ENCODE data around the gene XPO1. TPM values are rescaled to one million over a fixed set of nuclear protein-coding genes. Genes with fewer than 3 reads are reported as not detected.
"Not testable (repeated sequence)": the region's sequence is repeated elsewhere in the genome, so short reads cannot be mapped to it uniquely, and the experiment has no call there.

XPO1 gene
- total RNA-seq, 1 experiment from 2014 or later: 93.3 TPM

- peak; percentile 93 for DNase-seq (ENCODE audit: low read depth)
- in situ Hi-C loops (cut with HindIII; ENCODE audit: low pct_unique_long_range_greater_than_20kb, low sequenced_read_pairs): no loop called here
These were observed 1.4 kb downstream of the XPO1 start for GRCh38 chr2:61536572-61537276.

GRCh38 chr2:61536180-61536571, 2.0 kb downstream of the XPO1 start:
- DNase-seq (ENCODE audit: low read depth): no peak
- in situ Hi-C loops (cut with HindIII; ENCODE audit: low pct_unique_long_range_greater_than_20kb, low sequenced_read_pairs): no loop called here

GRCh38 chr2:61535449-61535848, 2.7 kb downstream of the XPO1 start:
- no peak for DNase-seq (ENCODE audit: low read depth)
- in situ Hi-C loops (cut with HindIII; ENCODE audit: low pct_unique_long_range_greater_than_20kb, low sequenced_read_pairs): no loop called here

- in situ Hi-C loops (cut with HindIII; ENCODE audit: low pct_unique_long_range_greater_than_20kb, low sequenced_read_pairs): no loop called here
- DNase-seq (ENCODE audit: low read depth): no peak
These were observed 3.2 kb downstream of the XPO1 start for GRCh38 chr2:61534926-61535325.

- in situ Hi-C loops (cut with HindIII; ENCODE audit: low pct_unique_long_range_greater_than_20kb, low sequenced_read_pairs): no loop called here
- DNase-seq (ENCODE audit: low read depth): no peak
These were observed 7.4 kb downstream of the XPO1 start for GRCh38 chr2:61530749-61531148.

GRCh38 chr2:61529944-61530735, 8.0 kb downstream of the XPO1 start:
- no peak for DNase-seq (ENCODE audit: low read depth)
- in situ Hi-C loops (cut with HindIII; ENCODE audit: low pct_unique_long_range_greater_than_20kb, low sequenced_read_pairs): no loop called here

DNA sequence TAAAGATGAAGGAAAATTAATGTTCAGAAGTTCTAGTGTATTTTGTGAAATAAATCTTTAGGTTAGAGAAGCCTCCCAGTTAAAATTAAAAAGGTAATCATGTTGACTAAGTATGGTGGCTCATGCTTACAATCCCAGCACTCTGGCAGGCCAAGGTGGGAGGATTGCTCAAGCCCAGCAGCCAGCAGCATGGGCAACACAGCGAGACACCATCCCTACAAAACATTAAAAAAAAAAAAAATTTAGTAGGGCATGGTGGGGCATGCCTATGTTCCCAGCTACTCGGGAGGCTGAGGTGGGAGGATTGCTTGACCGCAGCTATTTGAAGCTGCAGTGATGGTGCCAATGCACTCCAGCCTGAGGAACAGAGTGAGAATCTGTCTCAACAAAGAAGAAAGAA, 17.9 kb downstream of the XPO1 start:
- in situ Hi-C loops (cut with HindIII; ENCODE audit: low pct_unique_long_range_greater_than_20kb, low sequenced_read_pairs): no loop called here
- DNase-seq (ENCODE audit: low read depth): no peak

GRCh38 chr2:61512768-61513398, 25.3 kb downstream of the XPO1 start:
- DNase-seq (ENCODE audit: low read depth): no peak
- in situ Hi-C loops (cut with HindIII; ENCODE audit: low pct_unique_long_range_greater_than_20kb, low sequenced_read_pairs): no loop called here

GRCh38 chr2:61510674-61511671, 27.2 kb downstream of the XPO1 start:
- no peak for DNase-seq (ENCODE audit: low read depth)
- in situ Hi-C loops (cut with HindIII; ENCODE audit: low pct_unique_long_range_greater_than_20kb, low sequenced_read_pairs): no loop called here

GRCh38 chr2:61504949-61505348, 33.2 kb downstream of the XPO1 start:
- no peak for DNase-seq (ENCODE audit: low read depth)
- in situ Hi-C loops (cut with HindIII; ENCODE audit: low pct_unique_long_range_greater_than_20kb, low sequenced_read_pairs): no loop called here

DNA sequence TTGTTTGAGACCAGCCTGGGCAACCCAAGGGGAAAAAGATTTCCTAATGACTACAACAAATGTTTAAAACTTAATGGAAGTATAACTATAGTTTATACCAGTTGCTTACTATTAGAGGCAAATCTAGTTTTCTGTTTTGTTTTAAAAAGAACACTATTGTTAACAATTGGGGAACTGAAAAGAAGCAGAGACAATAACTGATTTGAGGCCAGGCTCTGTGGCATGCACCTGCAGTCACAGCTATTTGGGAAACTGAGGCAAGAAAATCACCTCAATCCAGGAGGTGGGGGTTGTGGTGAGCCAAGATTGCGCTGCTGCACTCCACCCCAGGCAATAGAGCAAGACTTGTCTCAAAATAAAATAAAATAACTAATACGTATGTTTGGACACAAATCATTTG, 39.1 kb downstream of the XPO1 start:
- in situ Hi-C loops (cut with HindIII; ENCODE audit: low pct_unique_long_range_greater_than_20kb, low sequenced_read_pairs): no loop called here
- no peak for DNase-seq (ENCODE audit: low read depth)

- in situ Hi-C loops (cut with HindIII; ENCODE audit: low pct_unique_long_range_greater_than_20kb, low sequenced_read_pairs): no loop called here
- no peak for DNase-seq (ENCODE audit: low read depth)
These were observed 44.6 kb downstream of the XPO1 start for GRCh38 chr2:61493523-61493942.

DNA sequence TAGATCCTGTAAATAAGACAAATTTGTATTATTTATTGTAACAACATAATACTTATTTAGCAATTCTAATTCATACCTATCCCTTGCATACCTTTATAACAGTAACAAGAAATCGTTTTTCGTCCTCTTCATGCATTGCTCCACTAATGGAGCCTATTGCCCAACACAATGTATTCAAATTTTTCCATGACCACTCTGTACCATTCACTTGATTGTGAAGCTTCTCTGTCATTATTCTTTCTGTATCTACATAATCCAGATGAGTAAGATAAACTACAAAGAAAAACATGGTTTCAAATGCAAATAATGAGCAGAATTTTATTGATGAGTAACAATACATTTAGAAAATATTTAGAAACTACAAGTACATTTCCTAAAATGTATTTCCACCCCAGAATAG, 45.7 kb downstream of the XPO1 start:
- no peak for DNase-seq (ENCODE audit: low read depth)
- in situ Hi-C loops (cut with HindIII; ENCODE audit: low pct_unique_long_range_greater_than_20kb, low sequenced_read_pairs): no loop called here

DNA sequence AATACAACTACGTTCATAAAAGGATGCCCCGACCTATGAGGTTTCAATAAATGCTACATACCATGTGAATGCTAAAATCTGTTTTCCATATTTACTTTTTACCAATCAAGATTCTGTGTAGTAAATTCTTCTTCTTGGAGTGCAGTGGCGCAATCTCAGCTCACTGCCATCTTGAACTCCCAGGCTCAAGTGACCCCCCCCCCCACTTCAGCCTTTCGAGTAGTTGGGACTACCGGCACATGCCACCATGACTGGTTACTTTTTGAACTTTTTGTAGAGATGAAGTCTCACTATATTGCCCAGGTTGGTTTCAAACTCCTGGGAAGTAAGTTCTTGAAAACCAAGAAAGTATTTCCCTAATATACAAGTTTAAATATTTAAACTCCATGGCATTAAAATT, 52.9 kb downstream of the XPO1 start:
- in situ Hi-C loops (cut with HindIII; ENCODE audit: low pct_unique_long_range_greater_than_20kb, low sequenced_read_pairs): no loop called here
- DNase-seq (ENCODE audit: low read depth): no peak

GRCh38 chr2:61478086-61478485, 60.1 kb downstream of the XPO1 start:
- DNase-seq (ENCODE audit: low read depth): no peak
- in situ Hi-C loops (cut with HindIII; ENCODE audit: low pct_unique_long_range_greater_than_20kb, low sequenced_read_pairs): no loop called here

DNA sequence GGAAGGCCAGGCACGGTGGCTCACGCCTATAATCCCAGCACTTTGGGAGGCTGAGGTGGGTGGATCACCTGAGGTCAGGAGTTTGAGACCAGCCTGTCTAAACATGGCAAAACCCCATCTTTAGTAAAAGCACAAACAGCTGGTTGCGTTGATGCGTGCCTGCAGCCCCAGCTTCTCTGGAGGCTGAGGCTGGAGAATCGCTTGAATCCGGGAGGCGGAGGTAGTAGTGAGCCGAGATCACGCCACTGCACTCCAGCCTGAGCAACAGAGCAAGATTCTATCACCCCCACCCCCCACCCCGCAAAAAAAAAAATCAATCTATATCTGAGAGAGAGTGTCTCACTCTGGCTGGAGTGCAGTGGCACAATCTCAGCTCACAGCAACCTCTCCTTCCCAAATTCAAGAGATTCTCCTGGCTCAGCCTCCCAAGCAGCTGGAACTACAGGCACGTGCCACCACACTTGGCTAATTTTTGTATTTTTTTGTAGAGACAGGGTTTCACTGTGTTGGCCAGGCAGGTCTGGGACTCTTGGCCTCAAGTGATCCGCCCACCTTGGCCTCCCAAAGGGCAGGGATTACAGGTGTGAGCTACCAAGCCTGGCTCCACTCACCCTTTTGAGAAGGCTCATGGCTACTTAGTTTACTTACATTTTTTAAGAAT, 61.1 kb downstream of the XPO1 start:
- in situ Hi-C loops (cut with HindIII; ENCODE audit: low pct_unique_long_range_greater_than_20kb, low sequenced_read_pairs); DNase-seq (ENCODE audit: low read depth): not testable (repeated sequence)

DNA sequence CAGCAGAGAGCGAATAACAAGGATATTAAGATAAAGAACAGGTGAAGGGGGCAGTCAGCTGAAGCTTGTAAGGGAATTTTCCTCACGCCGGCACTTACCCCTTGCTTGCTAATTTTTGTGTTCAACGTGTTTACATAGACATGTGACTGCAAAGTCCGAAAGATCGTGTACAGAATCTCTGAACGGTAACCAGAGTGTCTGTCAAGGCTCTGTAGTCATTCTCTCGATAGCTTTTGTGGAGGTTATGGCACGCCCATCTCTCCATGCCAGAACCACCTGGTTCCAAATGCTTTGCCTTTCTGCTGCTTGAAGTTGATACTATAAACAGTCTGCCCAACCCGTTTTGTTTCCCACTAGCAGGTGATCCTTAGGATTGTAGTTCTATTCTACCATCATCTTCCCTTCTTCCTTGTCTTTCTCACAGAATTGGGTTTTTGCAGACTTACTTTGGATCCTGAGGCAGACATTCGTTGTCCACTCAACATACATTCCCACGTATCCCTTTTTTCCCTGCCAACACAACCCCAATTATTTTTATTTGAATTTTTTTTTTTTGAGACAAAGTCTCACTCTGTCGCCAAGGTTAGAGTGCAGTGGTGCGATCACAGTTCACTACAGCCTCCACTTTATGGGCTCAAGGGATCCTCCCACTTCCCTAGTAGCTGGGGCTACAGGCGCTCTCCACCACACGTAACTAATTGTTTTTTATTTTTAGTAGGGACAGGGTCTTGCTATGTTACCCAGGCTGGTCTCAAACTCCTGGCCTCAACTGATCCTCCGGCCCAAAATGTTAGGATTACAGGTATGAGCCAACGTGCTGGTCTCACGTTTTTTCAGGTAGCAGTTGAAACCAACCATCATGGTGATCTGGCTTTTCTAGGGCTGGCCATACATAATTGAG, 66.0 kb downstream of the XPO1 start:
- DNase-seq (ENCODE audit: low read depth): no peak
- in situ Hi-C loops (cut with HindIII; ENCODE audit: low pct_unique_long_range_greater_than_20kb, low sequenced_read_pairs): no loop called here

Data from Caki2 (cell line).